AG10803 (cell line): ENCODE measurements around the gene TMEM247.
A peak's percentile ranks its signal among the peaks of the same experiment; 100 is the strongest.

Experiments
- DNase-seq: peaks from one replicate; pipeline ENCODE4 v3.0.0; 2010; ENCODE audit warnings: low read depth
- H3K4me3 ChIP-seq: 2 replicates; pipeline ENCODE4 v1.5.1; 2011; ENCODE audit warnings: mild to moderate bottlenecking, low read length, control low read depth
- CTCF ChIP-seq: conservative IDR thresholded peaks from 2 replicates; pipeline ENCODE4 v1.5.1; 2011; ENCODE audit warnings: mild to moderate bottlenecking, low read length, control low read depth, inconsistent platforms

Gene TMEM247

GRCh38 chr2:46436800-46437199 lies 42.6 kb upstream of the TMEM247 start:
- no peak overlapping the region for H3K4me3 ChIP-seq

GRCh38 chr2:46438102-46438501 lies 41.3 kb upstream of the TMEM247 start:
- DNase-seq: no peak
- no peak overlapping the region for H3K4me3 ChIP-seq
- TF ChIP-seq CTCF: no peak

More at GRCh38 chr2:46436800-46437199, 42.6 kb upstream of the TMEM247 start:
- TF ChIP-seq CTCF: no peak
- DNase-seq: no peak

- H3K4me3 ChIP-seq: no peak overlapping the region
- no peak for DNase-seq
- no peak for TF ChIP-seq CTCF
Observed at GRCh38 chr2:46438794-46439193, 40.6 kb upstream of the TMEM247 start.

- H3K4me3 ChIP-seq: no peak overlapping the region
- TF ChIP-seq CTCF: no peak
- no peak for DNase-seq
Observed at GRCh38 chr2:46439582-46439981, 39.8 kb upstream of the TMEM247 start.

GRCh38 chr2:46441838-46442712 lies 37.3 kb upstream of the TMEM247 start:
- no peak for DNase-seq
- TF ChIP-seq CTCF: no peak
- no peak overlapping the region for H3K4me3 ChIP-seq

GRCh38 chr2:46444732-46445131 lies 34.6 kb upstream of the TMEM247 start:
- no peak for DNase-seq
- TF ChIP-seq CTCF: no peak
- H3K4me3 ChIP-seq: no peak overlapping the region

- peak; percentile 21 for DNase-seq
- no peak for TF ChIP-seq CTCF
- H3K4me3 ChIP-seq: no peak overlapping the region
Observed at GRCh38 chr2:46445556-46445955, 33.8 kb upstream of the TMEM247 start.
